Activated B cell treated with CpG ODN at 0.5 μM for 24 hours (primary cell): ENCODE results near the gene ABLIM2. TPM values are rescaled to one million over a fixed set of nuclear protein-coding genes. Genes with fewer than 3 reads are reported as not detected.
"Not testable (repeated sequence)": the region's sequence is repeated elsewhere in the genome, so short reads cannot be mapped to it uniquely, and the experiment has no call there.

ENCODE experiments used
- ATAC-seq: fragments of 200-7000 bp; cut with Tn5 transposase; one replicate; pipeline ENCODE4 v1.10.0; 2021; ENCODE audit warnings: low read depth, mild to moderate bottlenecking, moderate library complexity
- CTCF ChIA-PET: fragments of 350-600 bp; sonication (Branson Sonifier 250); formaldehyde crosslinking; loops from one replicate; lab custom pipeline; 2021; ENCODE audit warnings: antibody characterized with exemption; lab: Charles Lee
- POLR2A ChIA-PET: fragments of 350-600 bp; sonication (Branson Sonifier 250); formaldehyde crosslinking; loops from one replicate; lab custom pipeline; 2021; ENCODE audit warnings: antibody characterized with exemption; lab: Charles Lee
- DNase-seq: peaks from one replicate; pipeline ENCODE4 v3.0.0; 2022
- H3K27ac Mint-ChIP-seq: one replicate; pipeline ENCODE4 v1.8.0; 2020; ENCODE audit warnings: mixed read lengths
- H3K27me3 Mint-ChIP-seq: one replicate; pipeline ENCODE4 v1.8.0; 2021; ENCODE audit warnings: mixed read lengths
- H3K36me3 Mint-ChIP-seq: one replicate; pipeline ENCODE4 v1.8.0; 2021; ENCODE audit warnings: low read depth, mixed read lengths
- H3K4me1 Mint-ChIP-seq: one replicate; pipeline ENCODE4 v1.8.0; 2021; ENCODE audit warnings: mixed read lengths
- H3K4me3 Mint-ChIP-seq: one replicate; pipeline ENCODE4 v1.8.0; 2020; ENCODE audit warnings: mild to moderate bottlenecking, mixed read lengths
- H3K9me3 Mint-ChIP-seq: one replicate; pipeline ENCODE4 v1.8.0; 2020; ENCODE audit warnings: mixed read lengths
- intact Hi-C: fragments of 100-400 bp; cut with micrococcal nuclease; formaldehyde crosslinking; loops from one replicate; pipeline ENCODE4 v1.15.1; 2024
- total RNA-seq: library from RNA; stranded (reverse); gene quantifications from 2 replicates; pipeline ENCODE4 v1.2.3, GENCODE V29; 2022
- TF ChIP-seq, protein P1 (sequence below): fragments of 200-600 bp; IDR thresholded peaks from one replicate; pipeline ENCODE4 v1.8.0; 2022; ENCODE audit warnings: antibody characterized with exemption, mild to moderate bottlenecking

ABLIM2 gene
- total RNA-seq, 1 donor from 2014 or later: 5.2 TPM

- Mint-ChIP-seq H3K9me3 (no peaks in the 10 kb centered on the region), H3K27ac (no peak overlapping the region), H3K27me3 (no peaks in the 10 kb centered on the region), H3K4me1 (no peaks in the 10 kb centered on the region), H3K4me3 (no peak overlapping the region), H3K36me3 (no peaks in the 10 kb centered on the region)
- intact Hi-C loops: no loop called here
- ATAC-seq (no peak), DNase-seq (no peak)
- TF ChIP-seq, protein P1, sequence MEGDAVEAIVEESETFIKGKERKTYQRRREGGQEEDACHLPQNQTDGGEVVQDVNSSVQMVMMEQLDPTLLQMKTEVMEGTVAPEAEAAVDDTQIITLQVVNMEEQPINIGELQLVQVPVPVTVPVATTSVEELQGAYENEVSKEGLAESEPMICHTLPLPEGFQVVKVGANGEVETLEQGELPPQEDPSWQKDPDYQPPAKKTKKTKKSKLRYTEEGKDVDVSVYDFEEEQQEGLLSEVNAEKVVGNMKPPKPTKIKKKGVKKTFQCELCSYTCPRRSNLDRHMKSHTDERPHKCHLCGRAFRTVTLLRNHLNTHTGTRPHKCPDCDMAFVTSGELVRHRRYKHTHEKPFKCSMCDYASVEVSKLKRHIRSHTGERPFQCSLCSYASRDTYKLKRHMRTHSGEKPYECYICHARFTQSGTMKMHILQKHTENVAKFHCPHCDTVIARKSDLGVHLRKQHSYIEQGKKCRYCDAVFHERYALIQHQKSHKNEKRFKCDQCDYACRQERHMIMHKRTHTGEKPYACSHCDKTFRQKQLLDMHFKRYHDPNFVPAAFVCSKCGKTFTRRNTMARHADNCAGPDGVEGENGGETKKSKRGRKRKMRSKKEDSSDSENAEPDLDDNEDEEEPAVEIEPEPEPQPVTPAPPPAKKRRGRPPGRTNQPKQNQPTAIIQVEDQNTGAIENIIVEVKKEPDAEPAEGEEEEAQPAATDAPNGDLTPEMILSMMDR: no peak
- CTCF ChIA-PET: interaction anchor here (0.7 kb wide), 1 partner anchor 164 kb away, joined by 3 read pairs; no protein-coding TSS in a partner anchor
- POLR2A ChIA-PET: no interaction called here
Measured at GRCh38 chr4:7922466-7922865, 236.1 kb downstream of the ABLIM2 start.

GRCh38 chr4:7918981-7919380 is 239.6 kb downstream of the ABLIM2 start:
- TF ChIP-seq, protein P1: no peak
- Mint-ChIP-seq H3K9me3 (no peaks in the 10 kb centered on the region), H3K27ac (no peak overlapping the region), H3K27me3 (peaks cover 11% of the 10 kb centered on the region), H3K4me3 (no peak overlapping the region), H3K36me3 (no peaks in the 10 kb centered on the region), H3K4me1 (no peaks in the 10 kb centered on the region)
- ATAC-seq (no peak), DNase-seq (no peak)
- ChIA-PET CTCF (no interaction called here), POLR2A (no interaction called here)
- intact Hi-C loops: no loop called here

- DNase-seq, H3K4me1 Mint-ChIP-seq, H3K9me3 Mint-ChIP-seq, H3K27ac Mint-ChIP-seq, H3K36me3 Mint-ChIP-seq, intact Hi-C loops, ATAC-seq, POLR2A ChIA-PET, CTCF ChIA-PET, H3K4me3 Mint-ChIP-seq: not testable (repeated sequence)
- peaks cover 11% of the 10 kb centered on the region for H3K27me3 Mint-ChIP-seq
Measured at GRCh38 chr4:7918187-7918586, 240.4 kb downstream of the ABLIM2 start.

DNA sequence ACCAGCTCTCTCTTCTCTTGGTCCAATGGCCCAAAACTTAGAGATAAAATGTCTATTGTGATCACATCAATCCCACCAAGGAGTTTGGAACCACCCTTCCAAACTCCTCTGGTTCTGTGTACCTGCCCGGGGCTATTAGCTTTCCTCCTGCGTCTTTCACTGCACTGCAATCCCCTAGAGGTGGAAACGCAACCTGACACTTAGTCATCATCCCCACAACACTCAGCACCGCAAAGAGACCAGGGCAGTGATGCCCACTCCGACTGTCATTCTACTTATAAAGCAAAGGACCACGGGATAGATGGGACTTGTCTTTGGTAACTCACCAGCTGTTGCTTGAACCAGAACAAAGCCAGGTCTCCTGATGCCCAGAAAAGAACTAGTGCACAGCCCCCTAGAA is 240.9 kb downstream of the ABLIM2 start:
- Mint-ChIP-seq H3K36me3 (no peaks in the 10 kb centered on the region), H3K27ac (no peak overlapping the region), H3K4me1 (no peaks in the 10 kb centered on the region), H3K27me3 (peaks cover 11% of the 10 kb centered on the region), H3K4me3 (no peak overlapping the region), H3K9me3 (no peaks in the 10 kb centered on the region)
- intact Hi-C loops: no loop called here
- CTCF ChIA-PET: no interaction called here
- TF ChIP-seq, protein P1: no peak
- DNase-seq (no peak), ATAC-seq (no peak)
- POLR2A ChIA-PET: no interaction called here

- TF ChIP-seq, protein P1: no peak
- H3K27ac Mint-ChIP-seq: no peak overlapping the region
- H3K4me3 Mint-ChIP-seq: no peak overlapping the region
- ATAC-seq (no peak), DNase-seq (no peak)
- no peaks in the 10 kb centered on the region for H3K36me3 Mint-ChIP-seq
- H3K9me3 Mint-ChIP-seq: no peaks in the 10 kb centered on the region
- H3K4me1 Mint-ChIP-seq: no peaks in the 10 kb centered on the region
- intact Hi-C loops: no loop called here
- ChIA-PET CTCF (no interaction called here), POLR2A (no interaction called here)
- H3K27me3 Mint-ChIP-seq: peaks cover 15% of the 10 kb centered on the region
Measured at GRCh38 chr4:7915875-7916242, 242.8 kb downstream of the ABLIM2 start.

Other genes with a start within 250 kb of the ABLIM2 start
- gene AFAP1, start 219.0 kb downstream of the ABLIM2 start, total RNA-seq: 0.10 and 0.24 TPM in 2 replicates
- 104 and 135 TPM in 2 replicates for gene SH3TC1, start 40.5 kb upstream of the ABLIM2 start, total RNA-seq
- gene HTRA3, start 110.9 kb upstream of the ABLIM2 start, total RNA-seq: not detected in 2 replicates